IMR-90 (cell line): ENCODE data around the gene ANKFY1. TPM values are rescaled to one million over a fixed set of nuclear protein-coding genes. Genes with fewer than 3 reads are reported as not detected.

Experiments
- ATAC-seq: fragments of 200-7000 bp; cut with Tn5 transposase; 2 replicates; pipeline ENCODE4 v1.9.1; 2020; ENCODE audit warnings: low read depth, mild to moderate bottlenecking, moderate library complexity
- BruUV-seq: library from RNA; stranded (reverse); fragments of 400-500 nt; replicated peaks from 2 replicates; lab custom pipeline; 2021; lab: Mats Ljungman, UMichigan
- CTCF ChIA-PET: fragments of 300-600 bp; formaldehyde crosslinking; extraction: SDS; loops from one replicate; lab custom pipeline; 2021; ENCODE audit warnings: antibody characterized with exemption; lab: Yijun Ruan, JAX
- POLR2A ChIA-PET: fragments of 300-600 bp; sonication (Branson Sonifier 250); formaldehyde crosslinking; loops from one replicate; lab custom pipeline; 2022; ENCODE audit warnings: antibody characterized with exemption; ENCODE audit not compliant: unreplicated experiment; lab: Charles Lee
- DNase-seq: peaks from one replicate; pipeline ENCODE4 v3.0.0; 2013
- H2AFZ ChIP-seq: replicated peaks from 2 replicates; pipeline ENCODE3; 2013; ENCODE audit warnings: low read length, mild to moderate bottlenecking; ENCODE audit not compliant: poor library complexity
- H2AK5ac ChIP-seq: 2 replicates; pipeline ENCODE4 v1.6.1; 2013; ENCODE audit warnings: low read depth, low read length, inconsistent platforms
- H2AK9ac ChIP-seq: replicated peaks from 2 replicates; pipeline ENCODE3; 2013; ENCODE audit warnings: mild to moderate bottlenecking, low read depth, low read length, moderate library complexity; ENCODE audit not compliant: poor library complexity
- H2BK120ac ChIP-seq: 2 replicates; pipeline ENCODE4 v1.6.1; 2013; ENCODE audit warnings: low read depth, low read length, inconsistent platforms
- H2BK15ac ChIP-seq: 3 replicates; pipeline ENCODE4 v1.6.1; 2013; ENCODE audit warnings: low read depth, low read length, inconsistent platforms
- H2BK20ac ChIP-seq: 2 replicates; pipeline ENCODE4 v1.6.1; 2013; ENCODE audit warnings: low read depth, mild to moderate bottlenecking, inconsistent platforms, low read length, moderate library complexity
- H2BK5ac ChIP-seq: 2 replicates; pipeline ENCODE4 v1.6.1; 2013; ENCODE audit warnings: mild to moderate bottlenecking, low read depth, low read length, inconsistent platforms; ENCODE audit not compliant: poor library complexity, severe bottlenecking
- H3K14ac ChIP-seq: replicated peaks from 2 replicates; pipeline ENCODE4 v1.6.1; 2013; ENCODE audit warnings: low read depth, low read length, inconsistent platforms
- H3K18ac ChIP-seq: 2 replicates; pipeline ENCODE4 v1.6.1; 2013; ENCODE audit warnings: low read depth, low read length, control low read depth
- H3K23ac ChIP-seq: 2 replicates; pipeline ENCODE4 v1.6.1; 2013; ENCODE audit warnings: low read depth, low read length, inconsistent platforms
- H3K27ac ChIP-seq: 2 replicates; pipeline ENCODE4 v1.5.1; 2013; ENCODE audit warnings: mild to moderate bottlenecking, control low read depth, low read length; ENCODE audit not compliant: insufficient read depth
- H3K27me3 ChIP-seq: 2 replicates; pipeline ENCODE4 v1.6.1; 2013; ENCODE audit warnings: low read length; ENCODE audit not compliant: control insufficient read depth, insufficient read depth
- H3K36me3 ChIP-seq: 2 replicates; pipeline ENCODE4 v1.6.1; 2013; ENCODE audit warnings: low read length, mixed read lengths; ENCODE audit not compliant: control insufficient read depth, insufficient read depth
- H3K4ac ChIP-seq: 2 replicates; pipeline ENCODE4 v1.6.1; 2013; ENCODE audit warnings: low read depth, low read length, inconsistent platforms
- H3K4me1 ChIP-seq: 2 replicates; pipeline ENCODE4 v1.6.1; 2013; ENCODE audit warnings: low read length, mixed read lengths; ENCODE audit not compliant: control insufficient read depth, insufficient read depth
- H3K4me2 ChIP-seq: 2 replicates; pipeline ENCODE4 v1.6.1; 2013; ENCODE audit warnings: low read depth, mild to moderate bottlenecking, control low read depth, low read length, moderate library complexity
- H3K4me3 ChIP-seq: 2 replicates; pipeline ENCODE4 v1.5.1; 2013; ENCODE audit warnings: low read depth, mild to moderate bottlenecking, control low read depth, low read length, moderate library complexity; ENCODE audit not compliant: insufficient read depth
- H3K56ac ChIP-seq: 2 replicates; pipeline ENCODE4 v1.6.1; 2013; ENCODE audit warnings: low read length, inconsistent platforms; ENCODE audit not compliant: insufficient read depth; ENCODE audit errors: extremely low read depth
- H3K79me1 ChIP-seq, 2 experiments: 2 replicates each; pipeline ENCODE4 v1.6.1; 2013; ENCODE audit warnings: low read length in 2 of 2, inconsistent platforms in 1 of 2, low read depth in 1 of 2
- H3K9ac ChIP-seq: 2 replicates; pipeline ENCODE4 v1.6.1; 2013; ENCODE audit warnings: low read depth, low read length, control low read depth
- H3K9me1 ChIP-seq: 2 replicates; pipeline ENCODE4 v1.6.1; 2013; ENCODE audit warnings: low read length, inconsistent platforms; ENCODE audit not compliant: insufficient read depth
- H3K9me3 ChIP-seq: 2 replicates; pipeline ENCODE4 v1.6.1; 2013; ENCODE audit warnings: low read length; ENCODE audit not compliant: control insufficient read depth, insufficient read depth
- H4K20me1 ChIP-seq: 2 replicates; pipeline ENCODE4 v1.6.1; 2013; ENCODE audit warnings: low read length, inconsistent platforms; ENCODE audit not compliant: insufficient read depth
- H4K5ac ChIP-seq: 2 replicates; pipeline ENCODE4 v1.6.1; 2013; ENCODE audit warnings: mild to moderate bottlenecking, low read depth, low read length, control low read depth
- H4K8ac ChIP-seq, 2 experiments: 2 replicates each; pipeline ENCODE4 v1.6.1; 2013; ENCODE audit warnings: low read depth in 2 of 2, low read length in 2 of 2, control low read depth in 1 of 2, inconsistent platforms in 1 of 2
- H4K91ac ChIP-seq: 2 replicates; pipeline ENCODE4 v1.6.1; 2013; ENCODE audit warnings: low read depth, low read length, inconsistent platforms; ENCODE audit not compliant: insufficient read depth
- BHLHE40 ChIP-seq: fragments of 150-350 bp; IDR thresholded peaks from 2 replicates; pipeline ENCODE4 v1.6.1; 2016; ENCODE audit warnings: mild to moderate bottlenecking, low read depth, low read length
- CEBPB ChIP-seq: IDR thresholded peaks from 2 replicates; pipeline ENCODE4 v1.6.1; 2012; ENCODE audit warnings: low read depth, low read length, improper control_type of control experiment
- FOS ChIP-seq: fragments of 150-350 bp; IDR thresholded peaks from 2 replicates; pipeline ENCODE4 v1.6.1; 2016; ENCODE audit warnings: low read depth, low read length
- MAFK ChIP-seq: IDR thresholded peaks from 2 replicates; pipeline ENCODE4 v1.6.1; 2012; ENCODE audit warnings: low read depth, low read length, improper control_type of control experiment
- MAZ ChIP-seq: IDR thresholded peaks from 2 replicates; pipeline ENCODE4 v1.6.1; 2012; ENCODE audit warnings: low read depth, mild to moderate bottlenecking, low read length, improper control_type of control experiment, moderate library complexity, borderline replicate concordance
- MXI1 ChIP-seq: IDR thresholded peaks from 2 replicates; pipeline ENCODE4 v1.6.1; 2012; ENCODE audit warnings: low read depth, mild to moderate bottlenecking, low read length, moderate library complexity, borderline replicate concordance
- POLR2A ChIP-seq: IDR thresholded peaks from 2 replicates; pipeline ENCODE4 v1.6.1; 2012; ENCODE audit warnings: mild to moderate bottlenecking, low read depth, low read length
- RCOR1 ChIP-seq: IDR thresholded peaks from 2 replicates; pipeline ENCODE4 v1.6.1; 2012; ENCODE audit warnings: mild to moderate bottlenecking, low read length, improper control_type of control experiment; ENCODE audit not compliant: insufficient replicate concordance
- RFX5 ChIP-seq: IDR thresholded peaks from 2 replicates; pipeline ENCODE4 v1.8.0; 2012; ENCODE audit warnings: low read depth, mild to moderate bottlenecking, low read length, moderate library complexity
- SMC3 ChIP-seq: fragments of 150-350 bp; IDR thresholded peaks from 2 replicates; pipeline ENCODE4 v1.6.1; 2016; ENCODE audit warnings: low read depth, mild to moderate bottlenecking, antibody characterized with exemption, low read length, moderate library complexity
- WGBS, 2 experiments: methylation state at CpG; one replicate each; pipeline versions ENCODE4 v1.1.5 to v1.1.7; 2013; ENCODE audit warnings: missing lambda C conversion rate in 2 of 2; ENCODE audit not compliant: insufficient read length in 1 of 2; ENCODE audit errors: extremely low coverage in 2 of 2; 5-methylcytosine and 5-hydroxymethylcytosine counted together
- dilution Hi-C: fragments of 300-500 bp; cut with HindIII; formaldehyde crosslinking; loops from one replicate; pipeline ENCODE4 v1.14.3; 2018; ENCODE audit warnings: low sequenced_read_pairs; ENCODE audit not compliant: unreplicated experiment
- in situ Hi-C: fragments of 300-500 bp; cut with MboI; formaldehyde crosslinking; loops from 3 replicates; pipeline ENCODE4 v1.14.3; 2019; ENCODE audit warnings: low sequenced_read_pairs, inconsistent platforms, mixed read lengths
- intact Hi-C: fragments of 100-400 bp; cut with micrococcal nuclease; formaldehyde crosslinking; loops from 2 replicates; pipeline ENCODE4 v1.10.0; 2022
- polyA plus RNA-seq, 3 experiments: library from polyadenylated mRNA; depleted of rRNA; stranded (reverse); fragments of >200 nt; gene quantifications; 2 replicates each; pipeline ENCODE4 v1.2.3, GENCODE V29; 2012; ENCODE audit warnings: low replicate concordance in 1 of 3
- total RNA-seq: library from RNA; depleted of rRNA; stranded (reverse); fragments of >200 nt; gene quantifications from 2 replicates; pipeline ENCODE4 v1.2.3, GENCODE V29; 2012
- TF ChIP-seq, protein P1 (sequence below): fragments of 150-350 bp; IDR thresholded peaks from 2 replicates; pipeline ENCODE4 v1.6.1; 2016; ENCODE audit warnings: low read depth, mild to moderate bottlenecking, low read length, moderate library complexity, borderline replicate concordance
- TF ChIP-seq, protein P2 (sequence below): conservative IDR thresholded peaks from 2 replicates; pipeline ENCODE4 v1.5.1; 2012; ENCODE audit warnings: mild to moderate bottlenecking, low read depth, low read length, improper control_type of control experiment

The ANKFY1 gene
- total and polyA plus RNA-seq, 2 of the 4 experiments (the other 2 are of a cell fraction), result 32.3 to 48.9 TPM

DNA sequence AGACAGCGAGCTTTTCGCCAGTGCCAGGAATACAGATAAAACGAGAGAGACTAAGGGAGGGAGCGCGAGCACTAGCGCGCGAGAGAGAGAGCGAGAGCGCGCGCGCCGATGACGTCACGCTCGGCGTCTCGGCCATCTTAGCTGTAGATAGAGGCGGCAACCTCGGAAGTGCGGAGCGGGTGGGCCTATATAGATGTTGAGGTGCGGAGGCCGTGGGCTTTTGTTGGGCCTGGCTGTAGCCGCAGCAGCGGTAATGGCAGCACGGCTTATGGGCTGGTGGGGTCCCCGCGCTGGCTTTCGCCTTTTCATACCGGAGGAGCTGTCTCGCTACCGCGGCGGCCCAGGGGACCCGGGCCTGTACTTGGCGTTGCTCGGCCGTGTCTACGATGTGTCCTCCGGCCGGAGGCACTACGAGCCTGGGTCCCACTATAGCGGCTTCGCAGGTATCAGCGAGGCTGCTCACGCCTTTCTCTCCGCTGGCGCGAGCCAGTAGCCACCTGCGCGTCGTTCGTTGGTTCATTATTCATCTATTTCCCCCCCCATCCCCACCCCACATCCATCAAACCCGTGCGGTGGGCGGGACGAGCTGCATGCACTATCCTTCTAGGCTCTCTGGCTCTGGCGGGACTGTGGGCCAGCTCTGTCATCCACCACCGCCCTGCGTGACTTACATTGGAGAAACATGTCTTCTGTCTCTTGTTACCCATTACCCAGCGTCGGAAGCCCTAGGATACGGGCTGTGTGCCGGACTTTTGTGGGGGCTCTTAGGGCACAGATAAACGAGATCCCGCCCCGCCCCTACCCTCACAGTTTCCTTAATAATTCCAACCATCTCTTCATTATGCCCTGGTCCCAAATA is 120.0 kb downstream of the ANKFY1 start:
- BruUV-seq, result TSS peak; percentile 72
- 2% methylated on average over 32 of the region's 69 CpGs; no CpG with 5 or more reads in 1 of the 2 experiments for WGBS, 2 experiments
- H2AFZ ChIP-seq, result peak overlapping the region; percentile 97

More for the DNA sequence above, 120.0 kb downstream of the ANKFY1 start:
- no peaks in the 10 kb centered on the region for H3K27me3 ChIP-seq
- peak overlapping the region; percentile 66 for H2BK5ac ChIP-seq
- H3K4me1 ChIP-seq, result peaks cover 4% of the 10 kb centered on the region
- ChIA-PET POLR2A (interaction anchor here (0.5 to 0.7 kb wide), 4 partner anchors 17 to 267 kb away, joined by 3 to 7 read pairs (median 4); no protein-coding TSS in a partner anchor), CTCF (interaction anchor here (0.6 kb wide), 1 partner anchor 90 kb away, joined by 4 read pairs; no protein-coding TSS in a partner anchor)
- in situ Hi-C loops (no loop called here), intact Hi-C loops (no loop called here), dilution Hi-C loops (no loop called here)
- ATAC-seq, result peak; percentile 73
- peaks cover 11% of the 10 kb centered on the region for H3K9me1 ChIP-seq
- H2BK20ac ChIP-seq, result no peak overlapping the region
- H3K36me3 ChIP-seq, result no peaks in the 10 kb centered on the region
- H3K4ac ChIP-seq, result peak overlapping the region; percentile 92
- H3K23ac ChIP-seq, result peak overlapping the region; percentile 84; the same call in 1 of the 2 replicates
- peaks cover 13% of the 10 kb centered on the region; the same call in 1 of the 2 replicates for H4K20me1 ChIP-seq
- H4K5ac ChIP-seq, result peak overlapping the region; percentile 78
- H3K27ac ChIP-seq, result peak overlapping the region; percentile 96
- peak; percentile 92 for DNase-seq
- H3K9ac ChIP-seq, result peak overlapping the region; percentile 95
- TF ChIP-seq SMC3 (no peak), POLR2A (peak; percentile 88), RFX5 (no peak), MXI1 (peak; percentile 55; the same call in 1 of the 2 replicates), MAFK (no peak), BHLHE40 (peak; percentile 30; the same call in 1 of the 2 replicates), MAZ (peak; percentile 56; the same call in 1 of the 2 replicates), CEBPB (0 out of 2 replicates have a peak, but pooled peaks have one; percentile 3), FOS (0 out of 2 replicates have a peak, but pooled peaks have one; percentile 8), RCOR1 (no peak)
- TF ChIP-seq, protein P1, sequence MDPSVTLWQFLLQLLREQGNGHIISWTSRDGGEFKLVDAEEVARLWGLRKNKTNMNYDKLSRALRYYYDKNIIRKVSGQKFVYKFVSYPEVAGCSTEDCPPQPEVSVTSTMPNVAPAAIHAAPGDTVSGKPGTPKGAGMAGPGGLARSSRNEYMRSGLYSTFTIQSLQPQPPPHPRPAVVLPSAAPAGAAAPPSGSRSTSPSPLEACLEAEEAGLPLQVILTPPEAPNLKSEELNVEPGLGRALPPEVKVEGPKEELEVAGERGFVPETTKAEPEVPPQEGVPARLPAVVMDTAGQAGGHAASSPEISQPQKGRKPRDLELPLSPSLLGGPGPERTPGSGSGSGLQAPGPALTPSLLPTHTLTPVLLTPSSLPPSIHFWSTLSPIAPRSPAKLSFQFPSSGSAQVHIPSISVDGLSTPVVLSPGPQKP, result no peak
- TF ChIP-seq, protein P2, sequence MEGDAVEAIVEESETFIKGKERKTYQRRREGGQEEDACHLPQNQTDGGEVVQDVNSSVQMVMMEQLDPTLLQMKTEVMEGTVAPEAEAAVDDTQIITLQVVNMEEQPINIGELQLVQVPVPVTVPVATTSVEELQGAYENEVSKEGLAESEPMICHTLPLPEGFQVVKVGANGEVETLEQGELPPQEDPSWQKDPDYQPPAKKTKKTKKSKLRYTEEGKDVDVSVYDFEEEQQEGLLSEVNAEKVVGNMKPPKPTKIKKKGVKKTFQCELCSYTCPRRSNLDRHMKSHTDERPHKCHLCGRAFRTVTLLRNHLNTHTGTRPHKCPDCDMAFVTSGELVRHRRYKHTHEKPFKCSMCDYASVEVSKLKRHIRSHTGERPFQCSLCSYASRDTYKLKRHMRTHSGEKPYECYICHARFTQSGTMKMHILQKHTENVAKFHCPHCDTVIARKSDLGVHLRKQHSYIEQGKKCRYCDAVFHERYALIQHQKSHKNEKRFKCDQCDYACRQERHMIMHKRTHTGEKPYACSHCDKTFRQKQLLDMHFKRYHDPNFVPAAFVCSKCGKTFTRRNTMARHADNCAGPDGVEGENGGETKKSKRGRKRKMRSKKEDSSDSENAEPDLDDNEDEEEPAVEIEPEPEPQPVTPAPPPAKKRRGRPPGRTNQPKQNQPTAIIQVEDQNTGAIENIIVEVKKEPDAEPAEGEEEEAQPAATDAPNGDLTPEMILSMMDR, result no peak
- peak overlapping the region; percentile 26; the same call in 1 of the 3 replicates for H2BK15ac ChIP-seq
- H3K14ac ChIP-seq, result peak overlapping the region; percentile 91
- peak overlapping the region; percentile 24; the same call in 1 of the 2 replicates for H2BK120ac ChIP-seq
- H2AK5ac ChIP-seq, result peak overlapping the region; percentile 74
- no peaks in the 10 kb centered on the region for H3K9me3 ChIP-seq
- peak overlapping the region; percentile 79 for H4K91ac ChIP-seq
- peak overlapping the region; percentile 99 for H3K4me2 ChIP-seq
- peak overlapping the region; percentile 58 for H3K18ac ChIP-seq
- peaks cover 12 to 52% of the 10 kb centered on the region in 2 experiments for H3K79me1 ChIP-seq
- H3K56ac ChIP-seq, result peak overlapping the region; percentile 81
- H2AK9ac ChIP-seq, result peak overlapping the region; percentile 94
- peak overlapping the region; percentile 96 to 98 for H4K8ac ChIP-seq
- peak overlapping the region; percentile 87 for H3K4me3 ChIP-seq
